ENCODE measurements around the gene NPB.

GRCh38 chr17:81901167-81902022 is 643 bp upstream of the NPB start:
- TF ChIP-seq CTCF (IDR thresholded peaks at IDR 0.05) (no peak), YY1 (IDR thresholded peaks at IDR 0.05; ENCODE audit: low read depth) (no peak)
